Dedifferentiated amniotic fluid mesenchymal stem cell (primary cell): ENCODE measurements around the gene ATOX1.
"Not testable (repeated sequence)": the region's sequence is repeated elsewhere in the genome, so short reads cannot be mapped to it uniquely, and the experiment has no call there.

Experiments used
- DNase-seq: peaks from one replicate; pipeline ENCODE4 v3.0.0-alpha.2; 2016; ENCODE audit errors: extremely low spot score

Gene ATOX1

GRCh38 chr5:151733358-151734063 is 24.9 kb downstream of the ATOX1 start:
- DNase-seq, result no peak

- no peak for DNase-seq
These were observed 28.1 kb downstream of the ATOX1 start for GRCh38 chr5:151730381-151730780.

- not testable (repeated sequence) for DNase-seq
These were observed 28.8 kb downstream of the ATOX1 start for GRCh38 chr5:151729597-151729996.

GRCh38 chr5:151724360-151724759 is 34.1 kb downstream of the ATOX1 start:
- DNase-seq, result no peak

- no peak for DNase-seq
These were observed 35.9 kb downstream of the ATOX1 start for GRCh38 chr5:151722546-151722945.

- DNase-seq, result no peak
These were observed 36.5 kb downstream of the ATOX1 start for GRCh38 chr5:151721812-151722391.

- no peak for DNase-seq
These were observed 37.3 kb downstream of the ATOX1 start for GRCh38 chr5:151721087-151721646.

- DNase-seq, result no peak
These were observed 38.2 kb downstream of the ATOX1 start for GRCh38 chr5:151720215-151720614.

GRCh38 chr5:151719228-151720000 is 39.0 kb downstream of the ATOX1 start:
- no peak for DNase-seq

- DNase-seq, result peak; percentile 77
These were observed 39.8 kb downstream of the ATOX1 start for GRCh38 chr5:151718646-151719045.

GRCh38 chr5:151718153-151718552 is 40.3 kb downstream of the ATOX1 start:
- peak; percentile 81 for DNase-seq

GRCh38 chr5:151717416-151717815 is 41.0 kb downstream of the ATOX1 start:
- DNase-seq, result no peak

- no peak for DNase-seq
These were observed 49.2 kb downstream of the ATOX1 start for GRCh38 chr5:151709109-151709735.

- DNase-seq, result no peak
These were observed 50.3 kb downstream of the ATOX1 start for GRCh38 chr5:151708126-151708525.

GRCh38 chr5:151707567-151707966 is 50.9 kb downstream of the ATOX1 start:
- DNase-seq, result no peak

- DNase-seq, result no peak
These were observed 51.5 kb downstream of the ATOX1 start for GRCh38 chr5:151706906-151707305.

GRCh38 chr5:151703780-151704179 is 54.7 kb downstream of the ATOX1 start:
- no peak for DNase-seq

- DNase-seq, result no peak
These were observed 55.2 kb downstream of the ATOX1 start for GRCh38 chr5:151703227-151703626.

GRCh38 chr5:151700820-151701219 is 57.6 kb downstream of the ATOX1 start:
- no peak for DNase-seq

- no peak for DNase-seq
These were observed 58.1 kb downstream of the ATOX1 start for GRCh38 chr5:151700296-151700695.

- DNase-seq, result peak; percentile 97
These were observed 59.1 kb downstream of the ATOX1 start for GRCh38 chr5:151699071-151699901.
